HS-27A (cell line): Measurements from ENCODE around the gene SPC25.

Source experiments
- DNase-seq: peaks from one replicate; pipeline ENCODE4 v3.0.0-alpha.2; 2012; ENCODE audit warnings: low read depth, missing footprints

SPC25 gene

GRCh38 chr2:168843253-168843652 is 47.0 kb downstream of the SPC25 start:
- no peak for DNase-seq

- no peak for DNase-seq
These were observed 48.8 kb downstream of the SPC25 start for GRCh38 chr2:168841445-168841844.

GRCh38 chr2:168835969-168836368 is 54.3 kb downstream of the SPC25 start:
- DNase-seq: no peak

GRCh38 chr2:168831662-168832061 is 58.6 kb downstream of the SPC25 start:
- no peak for DNase-seq

GRCh38 chr2:168830958-168831357 is 59.3 kb downstream of the SPC25 start:
- DNase-seq: no peak

GRCh38 chr2:168825126-168825525 is 65.1 kb downstream of the SPC25 start:
- DNase-seq: no peak

GRCh38 chr2:168821992-168822391 is 68.2 kb downstream of the SPC25 start:
- no peak for DNase-seq

GRCh38 chr2:168821577-168821976 is 68.7 kb downstream of the SPC25 start:
- no peak for DNase-seq
